Activated CD8-positive, alpha-beta memory T cell treated with anti-CD3 and anti-CD28 coated beads, Interleukin-2, amount 50 U/mL, for 48 hours (primary cell): ENCODE data around the gene CIB4.

Experiments used
- DNase-seq: peaks from one replicate; pipeline ENCODE4 v3.0.0-alpha.2; 2020

The CIB4 gene

GRCh38 chr2:26640781-26641564, at the start of gene CIB4:
Gene CIB4 (minus strand): TSS chr2:26641366. CDS start chr2:26641314, 52 bp downstream.
- DNase-seq: no peak

GRCh38 chr2:26687801-26688200, 46.6 kb upstream of the CIB4 start:
- no peak for DNase-seq

GRCh38 chr2:26687328-26687727, 46.2 kb upstream of the CIB4 start:
- no peak for DNase-seq

GRCh38 chr2:26685989-26686839, 45.0 kb upstream of the CIB4 start:
- no peak for DNase-seq

- no peak for DNase-seq
Observed at GRCh38 chr2:26685341-26685740, 44.2 kb upstream of the CIB4 start.

- DNase-seq: no peak
Observed at GRCh38 chr2:26683583-26683982, 42.4 kb upstream of the CIB4 start.

- DNase-seq: no peak
Observed at GRCh38 chr2:26682155-26682554, 41.0 kb upstream of the CIB4 start.

- DNase-seq: no peak
Observed at GRCh38 chr2:26681656-26682055, 40.5 kb upstream of the CIB4 start.

GRCh38 chr2:26679867-26680266, 38.7 kb upstream of the CIB4 start:
- no peak for DNase-seq

- DNase-seq: no peak
Observed at GRCh38 chr2:26678035-26678434, 36.9 kb upstream of the CIB4 start.

GRCh38 chr2:26675651-26676255, 34.6 kb upstream of the CIB4 start:
- no peak for DNase-seq

- DNase-seq: no peak
Observed at GRCh38 chr2:26674771-26675170, 33.6 kb upstream of the CIB4 start.

- DNase-seq: no peak
Observed at GRCh38 chr2:26674002-26674751, 33.0 kb upstream of the CIB4 start.

- DNase-seq: no peak
Observed at GRCh38 chr2:26672818-26673393, 31.7 kb upstream of the CIB4 start.

- no peak for DNase-seq
Observed at GRCh38 chr2:26672112-26672817, 31.1 kb upstream of the CIB4 start.

GRCh38 chr2:26671691-26672090, 30.5 kb upstream of the CIB4 start:
- DNase-seq: no peak

GRCh38 chr2:26670931-26671460, 29.8 kb upstream of the CIB4 start:
- DNase-seq: no peak

GRCh38 chr2:26670171-26670570, 29.0 kb upstream of the CIB4 start:
- no peak for DNase-seq

- DNase-seq: no peak
Observed at GRCh38 chr2:26668856-26669750, 27.9 kb upstream of the CIB4 start.

- DNase-seq: no peak
Observed at GRCh38 chr2:26668041-26668440, 26.9 kb upstream of the CIB4 start.

- no peak for DNase-seq
Observed at GRCh38 chr2:26666671-26667070, 25.5 kb upstream of the CIB4 start.
